ENCODE measurements around the gene PPP1CA. TPM values are rescaled to one million over a fixed set of nuclear protein-coding genes. Genes with fewer than 3 reads are reported as not detected.

Gene PPP1CA
- total and polyA plus RNA-seq, 4 donors, result 87.2 to 178 (median 157) TPM

DNA sequence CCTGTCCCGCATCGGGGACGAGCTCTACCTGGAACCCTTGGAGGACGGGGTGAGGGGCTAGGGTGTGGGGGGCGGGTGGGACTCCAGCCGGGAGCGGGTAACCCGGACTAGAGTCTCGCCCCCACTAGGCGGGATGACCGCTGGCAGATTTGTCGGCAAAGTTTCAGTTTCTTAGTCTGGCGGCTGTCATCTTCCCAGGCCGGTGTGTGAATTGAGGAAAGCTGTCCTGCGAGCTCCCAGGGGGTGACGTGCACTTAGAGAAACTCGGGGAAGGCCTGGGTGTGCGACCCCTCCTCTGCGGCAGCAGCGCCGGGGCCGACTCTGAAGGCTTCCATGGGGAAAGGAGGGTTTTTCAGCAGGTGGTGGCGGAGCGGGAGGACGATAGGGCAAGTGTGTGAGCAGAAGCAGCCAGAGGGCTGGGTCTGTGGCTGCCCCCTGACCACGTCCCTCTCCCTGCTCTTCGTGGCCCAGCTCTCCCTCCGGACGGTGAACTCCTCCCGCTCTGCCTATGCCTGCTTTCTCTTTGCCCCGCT lies 9.4 kb downstream of the PPP1CA start:
- Histone ChIP-seq H3K9me3 (ENCODE audit: control insufficient read depth in 4 of 4, insufficient read depth in 3 of 4, low read length in 3 of 4) (no peaks in the 10 kb centered on the region), H3K36me3 (ENCODE audit: control insufficient read depth in 4 of 4, insufficient read depth in 4 of 4, low read length in 4 of 4) (peaks cover 0 to 18% (median 3%) of the 10 kb centered on the region in 4 donors), H3K27ac (ENCODE audit: low read depth in 1 of 2, low read length in 1 of 2) (peak overlapping the region; percentile 47 to 78), H3K27me3 (ENCODE audit: control insufficient read depth in 3 of 3, insufficient read depth in 3 of 3, low read length in 2 of 3) (peaks cover 0 to under 1% (median 0%) of the 10 kb centered on the region in 3 donors), H3K9ac (ENCODE audit: insufficient read depth in 1 of 2, low read length in 2 of 2) (no peak overlapping the region), H3K4me3 (peak overlapping the region; percentile 84), H3K4me1 (ENCODE audit: control insufficient read depth in 5 of 5, insufficient read depth in 5 of 5, low read length in 5 of 5) (peaks cover 0 to 14% (median 7%) of the 10 kb centered on the region in 5 donors)
- ATAC-seq (ENCODE audit: insufficient read depth, low FRiP score) (no peak), DNase-seq (no peak)
- 8 to 10% methylated on average over 28 to 31 of the region's 31 CpGs for WGBS, 2 donors
- no peak for TF ChIP-seq CTCF (IDR thresholded peaks at IDR 0.05; ENCODE audit: control extremely low read depth, extremely low read depth)

GRCh38 chr11:67391304-67392182 lies 10.1 kb downstream of the PPP1CA start, which contains the start of gene RAD9A:
RAD9A (plus strand) TSS chr11:67391986; CDS start chr11:67392045, 59 bp downstream.
- H3K9me3 ChIP-seq (ENCODE audit: control insufficient read depth in 4 of 4, insufficient read depth in 3 of 4, low read length in 3 of 4), result no peaks in the 10 kb centered on the region
- ATAC-seq (ENCODE audit: insufficient read depth, low FRiP score), result peak; percentile 76
- WGBS, 2 donors, result 0 to 1% methylated on average over 66 to 75 of the region's 75 CpGs
- peaks cover 0 to 6% (median 0%) of the 10 kb centered on the region in 3 donors for H3K27me3 ChIP-seq (ENCODE audit: control insufficient read depth in 3 of 3, insufficient read depth in 3 of 3, low read length in 2 of 3)
- peak; percentile 94 to 97 (median 96) for DNase-seq
- peak within 1 kb of the TSS; percentile 34 to 39 for H3K9ac ChIP-seq (ENCODE audit: insufficient read depth in 1 of 2, low read length in 2 of 2)
- peaks cover 0 to 17% (median 3%) of the 10 kb centered on the region in 4 donors for H3K36me3 ChIP-seq (ENCODE audit: control insufficient read depth in 4 of 4, insufficient read depth in 4 of 4, low read length in 4 of 4)
- peaks cover 0 to 14% (median 7%) of the 10 kb centered on the region in 5 donors for H3K4me1 ChIP-seq (ENCODE audit: control insufficient read depth in 5 of 5, insufficient read depth in 5 of 5, low read length in 5 of 5)
- H3K4me3 ChIP-seq, result peak within 1 kb of the TSS; percentile 84
- no peak for TF ChIP-seq CTCF (IDR thresholded peaks at IDR 0.05; ENCODE audit: control extremely low read depth, extremely low read depth)
- H3K27ac ChIP-seq (ENCODE audit: low read depth in 1 of 2, low read length in 1 of 2), result peak within 1 kb of the TSS; percentile 86 to 92

DNA sequence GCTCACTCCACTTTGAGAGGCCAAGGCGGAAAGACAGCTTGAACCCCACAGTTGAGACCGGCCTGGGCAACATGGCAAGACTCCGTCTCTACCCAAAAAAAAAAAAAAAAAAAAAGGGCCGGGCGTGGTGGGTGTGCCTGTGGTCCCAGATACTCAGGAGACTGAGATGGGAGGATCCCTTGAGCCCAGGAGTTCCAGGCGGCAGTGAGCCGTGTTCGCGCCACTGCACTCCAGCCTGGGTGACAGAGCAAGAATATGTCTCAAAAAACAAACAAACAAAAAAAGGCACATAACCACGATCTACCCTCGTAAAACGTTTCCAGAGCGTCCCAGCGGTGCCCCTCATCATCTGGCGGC lies 10.7 kb downstream of the PPP1CA start:
- peaks cover 0 to 14% (median 7%) of the 10 kb centered on the region in 5 donors for H3K4me1 ChIP-seq (ENCODE audit: control insufficient read depth in 5 of 5, insufficient read depth in 5 of 5, low read length in 5 of 5)
- TF ChIP-seq CTCF (IDR thresholded peaks at IDR 0.05; ENCODE audit: control extremely low read depth, extremely low read depth), result no peak
- no peak for DNase-seq
- no peaks in the 10 kb centered on the region for H3K9me3 ChIP-seq (ENCODE audit: control insufficient read depth in 4 of 4, insufficient read depth in 3 of 4, low read length in 3 of 4)
- WGBS, 2 donors, result 12% methylated on average over 13 to 15 of the region's 15 CpGs
- ATAC-seq (ENCODE audit: insufficient read depth, low FRiP score), result no peak
- H3K36me3 ChIP-seq (ENCODE audit: control insufficient read depth in 4 of 4, insufficient read depth in 4 of 4, low read length in 4 of 4), result peaks cover 0 to 12% (median 1%) of the 10 kb centered on the region in 4 donors
- H3K4me3 ChIP-seq, result peak overlapping the region; percentile 77
- peak overlapping the region; percentile 86 to 92 for H3K27ac ChIP-seq (ENCODE audit: low read depth in 1 of 2, low read length in 1 of 2)
- peak overlapping the region in 1 of 2 donors; percentile 34 for H3K9ac ChIP-seq (ENCODE audit: insufficient read depth in 1 of 2, low read length in 2 of 2)
- H3K27me3 ChIP-seq (ENCODE audit: control insufficient read depth in 3 of 3, insufficient read depth in 3 of 3, low read length in 2 of 3), result peaks cover 0 to 6% (median 0%) of the 10 kb centered on the region in 3 donors

Data from lung (tissue), 12 donors.